IMR-90 (cell line): Measurements from ENCODE around the gene ADD2. TPM values are rescaled to one million over a fixed set of nuclear protein-coding genes. Genes with fewer than 3 reads are reported as not detected.

Experiments used
- ATAC-seq: fragments of 200-7000 bp; cut with Tn5 transposase; 2 replicates; pipeline ENCODE4 v1.9.1; 2020; ENCODE audit warnings: low read depth, mild to moderate bottlenecking, moderate library complexity
- BruUV-seq: library from RNA; stranded (reverse); fragments of 400-500 nt; replicated peaks from 2 replicates; lab custom pipeline; 2021; lab: Mats Ljungman, UMichigan
- CTCF ChIA-PET: fragments of 300-600 bp; formaldehyde crosslinking; extraction: SDS; loops from one replicate; lab custom pipeline; 2021; ENCODE audit warnings: antibody characterized with exemption; lab: Yijun Ruan, JAX
- POLR2A ChIA-PET: fragments of 300-600 bp; sonication (Branson Sonifier 250); formaldehyde crosslinking; loops from one replicate; lab custom pipeline; 2022; ENCODE audit warnings: antibody characterized with exemption; ENCODE audit not compliant: unreplicated experiment; lab: Charles Lee
- DNase-seq: peaks from one replicate; pipeline ENCODE4 v3.0.0; 2013
- H2AFZ ChIP-seq: replicated peaks from 2 replicates; pipeline ENCODE3; 2013; ENCODE audit warnings: low read length, mild to moderate bottlenecking; ENCODE audit not compliant: poor library complexity
- H2AK5ac ChIP-seq: 2 replicates; pipeline ENCODE4 v1.6.1; 2013; ENCODE audit warnings: low read depth, low read length, inconsistent platforms
- H2AK9ac ChIP-seq: replicated peaks from 2 replicates; pipeline ENCODE3; 2013; ENCODE audit warnings: mild to moderate bottlenecking, low read depth, low read length, moderate library complexity; ENCODE audit not compliant: poor library complexity
- H2BK120ac ChIP-seq: 2 replicates; pipeline ENCODE4 v1.6.1; 2013; ENCODE audit warnings: low read depth, low read length, inconsistent platforms
- H2BK15ac ChIP-seq: 3 replicates; pipeline ENCODE4 v1.6.1; 2013; ENCODE audit warnings: low read depth, low read length, inconsistent platforms
- H2BK20ac ChIP-seq: 2 replicates; pipeline ENCODE4 v1.6.1; 2013; ENCODE audit warnings: low read depth, mild to moderate bottlenecking, inconsistent platforms, low read length, moderate library complexity
- H2BK5ac ChIP-seq: 2 replicates; pipeline ENCODE4 v1.6.1; 2013; ENCODE audit warnings: mild to moderate bottlenecking, low read depth, low read length, inconsistent platforms; ENCODE audit not compliant: poor library complexity, severe bottlenecking
- H3K14ac ChIP-seq: replicated peaks from 2 replicates; pipeline ENCODE4 v1.6.1; 2013; ENCODE audit warnings: low read depth, low read length, inconsistent platforms
- H3K18ac ChIP-seq: 2 replicates; pipeline ENCODE4 v1.6.1; 2013; ENCODE audit warnings: low read depth, low read length, control low read depth
- H3K23ac ChIP-seq: 2 replicates; pipeline ENCODE4 v1.6.1; 2013; ENCODE audit warnings: low read depth, low read length, inconsistent platforms
- H3K27ac ChIP-seq: 2 replicates; pipeline ENCODE4 v1.5.1; 2013; ENCODE audit warnings: mild to moderate bottlenecking, control low read depth, low read length; ENCODE audit not compliant: insufficient read depth
- H3K27me3 ChIP-seq: 2 replicates; pipeline ENCODE4 v1.6.1; 2013; ENCODE audit warnings: low read length; ENCODE audit not compliant: control insufficient read depth, insufficient read depth
- H3K36me3 ChIP-seq: 2 replicates; pipeline ENCODE4 v1.6.1; 2013; ENCODE audit warnings: low read length, mixed read lengths; ENCODE audit not compliant: control insufficient read depth, insufficient read depth
- H3K4ac ChIP-seq: 2 replicates; pipeline ENCODE4 v1.6.1; 2013; ENCODE audit warnings: low read depth, low read length, inconsistent platforms
- H3K4me1 ChIP-seq: 2 replicates; pipeline ENCODE4 v1.6.1; 2013; ENCODE audit warnings: low read length, mixed read lengths; ENCODE audit not compliant: control insufficient read depth, insufficient read depth
- H3K4me2 ChIP-seq: 2 replicates; pipeline ENCODE4 v1.6.1; 2013; ENCODE audit warnings: low read depth, mild to moderate bottlenecking, control low read depth, low read length, moderate library complexity
- H3K4me3 ChIP-seq: 2 replicates; pipeline ENCODE4 v1.5.1; 2013; ENCODE audit warnings: low read depth, mild to moderate bottlenecking, control low read depth, low read length, moderate library complexity; ENCODE audit not compliant: insufficient read depth
- H3K56ac ChIP-seq: 2 replicates; pipeline ENCODE4 v1.6.1; 2013; ENCODE audit warnings: low read length, inconsistent platforms; ENCODE audit not compliant: insufficient read depth; ENCODE audit errors: extremely low read depth
- H3K79me1 ChIP-seq, 2 experiments: 2 replicates each; pipeline ENCODE4 v1.6.1; 2013; ENCODE audit warnings: low read length in 2 of 2, inconsistent platforms in 1 of 2, low read depth in 1 of 2
- H3K9ac ChIP-seq: 2 replicates; pipeline ENCODE4 v1.6.1; 2013; ENCODE audit warnings: low read depth, low read length, control low read depth
- H3K9me1 ChIP-seq: 2 replicates; pipeline ENCODE4 v1.6.1; 2013; ENCODE audit warnings: low read length, inconsistent platforms; ENCODE audit not compliant: insufficient read depth
- H3K9me3 ChIP-seq: 2 replicates; pipeline ENCODE4 v1.6.1; 2013; ENCODE audit warnings: low read length; ENCODE audit not compliant: control insufficient read depth, insufficient read depth
- H4K20me1 ChIP-seq: 2 replicates; pipeline ENCODE4 v1.6.1; 2013; ENCODE audit warnings: low read length, inconsistent platforms; ENCODE audit not compliant: insufficient read depth
- H4K5ac ChIP-seq: 2 replicates; pipeline ENCODE4 v1.6.1; 2013; ENCODE audit warnings: mild to moderate bottlenecking, low read depth, low read length, control low read depth
- H4K8ac ChIP-seq, 2 experiments: 2 replicates each; pipeline ENCODE4 v1.6.1; 2013; ENCODE audit warnings: low read depth in 2 of 2, low read length in 2 of 2, control low read depth in 1 of 2, inconsistent platforms in 1 of 2
- H4K91ac ChIP-seq: 2 replicates; pipeline ENCODE4 v1.6.1; 2013; ENCODE audit warnings: low read depth, low read length, inconsistent platforms; ENCODE audit not compliant: insufficient read depth
- FOS ChIP-seq: fragments of 150-350 bp; IDR thresholded peaks from 2 replicates; pipeline ENCODE4 v1.6.1; 2016; ENCODE audit warnings: low read depth, low read length
- POLR2A ChIP-seq: IDR thresholded peaks from 2 replicates; pipeline ENCODE4 v1.6.1; 2012; ENCODE audit warnings: mild to moderate bottlenecking, low read depth, low read length
- RFX5 ChIP-seq: IDR thresholded peaks from 2 replicates; pipeline ENCODE4 v1.8.0; 2012; ENCODE audit warnings: low read depth, mild to moderate bottlenecking, low read length, moderate library complexity
- WGBS, 2 experiments: methylation state at CpG; one replicate each; pipeline versions ENCODE4 v1.1.5 to v1.1.7; 2013; ENCODE audit warnings: missing lambda C conversion rate in 2 of 2; ENCODE audit not compliant: insufficient read length in 1 of 2; ENCODE audit errors: extremely low coverage in 2 of 2; 5-methylcytosine and 5-hydroxymethylcytosine counted together
- dilution Hi-C: fragments of 300-500 bp; cut with HindIII; formaldehyde crosslinking; loops from one replicate; pipeline ENCODE4 v1.14.3; 2018; ENCODE audit warnings: low sequenced_read_pairs; ENCODE audit not compliant: unreplicated experiment
- in situ Hi-C: fragments of 300-500 bp; cut with MboI; formaldehyde crosslinking; loops from 3 replicates; pipeline ENCODE4 v1.14.3; 2019; ENCODE audit warnings: low sequenced_read_pairs, inconsistent platforms, mixed read lengths
- intact Hi-C: fragments of 100-400 bp; cut with micrococcal nuclease; formaldehyde crosslinking; loops from 2 replicates; pipeline ENCODE4 v1.10.0; 2022
- polyA plus RNA-seq, 3 experiments: library from polyadenylated mRNA; depleted of rRNA; stranded (reverse); fragments of >200 nt; gene quantifications; 2 replicates each; pipeline ENCODE4 v1.2.3, GENCODE V29; 2012; ENCODE audit warnings: low replicate concordance in 1 of 3
- total RNA-seq: library from RNA; depleted of rRNA; stranded (reverse); fragments of >200 nt; gene quantifications from 2 replicates; pipeline ENCODE4 v1.2.3, GENCODE V29; 2012

Gene ADD2
- total and polyA plus RNA-seq, 2 of the 4 experiments (the other 2 are of a cell fraction): not detected

DNA sequence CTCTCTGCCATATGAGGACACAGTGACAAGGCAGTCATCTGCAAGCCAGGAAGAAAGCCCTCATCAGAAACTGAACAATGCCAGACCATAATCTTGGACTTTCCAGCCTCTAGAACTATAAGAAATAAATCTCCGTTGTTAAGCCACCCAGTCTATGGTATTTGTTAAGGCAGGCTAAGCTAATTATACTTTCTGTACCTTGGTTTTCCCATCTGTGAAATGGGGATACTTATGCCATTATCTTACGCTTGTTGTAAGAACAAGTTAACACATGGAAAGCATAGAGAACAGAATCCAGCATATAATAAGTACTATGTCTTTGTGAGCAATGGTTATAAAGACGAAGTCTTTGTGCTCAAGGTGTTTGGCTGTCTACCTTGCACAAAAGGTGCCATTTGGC is 8.3 kb upstream of the ADD2 start:
- no peak overlapping the region for H2AFZ ChIP-seq
- POLR2A ChIA-PET: no interaction called here
- H2BK120ac ChIP-seq: no peak overlapping the region
- no peak overlapping the region for H3K9ac ChIP-seq
- H3K4me2 ChIP-seq: no peak overlapping the region
- H2BK20ac ChIP-seq: no peak overlapping the region
- H3K36me3 ChIP-seq: no peaks in the 10 kb centered on the region
- no peak for DNase-seq
- TF ChIP-seq POLR2A (no peak), RFX5 (no peak), FOS (no peak)
- CTCF ChIA-PET: no interaction called here
- H3K4me1 ChIP-seq: no peaks in the 10 kb centered on the region
- no peak overlapping the region for H3K27ac ChIP-seq
- H3K27me3 ChIP-seq: peaks cover 6% of the 10 kb centered on the region
- H3K23ac ChIP-seq: no peak overlapping the region
- H3K56ac ChIP-seq: no peak overlapping the region
- H3K18ac ChIP-seq: no peak overlapping the region
- H3K4me3 ChIP-seq: no peak overlapping the region
- no peak overlapping the region for H4K5ac ChIP-seq
- H2BK15ac ChIP-seq: no peak overlapping the region
- intact Hi-C loops (no loop called here), in situ Hi-C loops (no loop called here), dilution Hi-C loops (no loop called here)
- H4K91ac ChIP-seq: no peak overlapping the region
- no peaks in the 10 kb centered on the region for H3K79me1 ChIP-seq
- no TSS peak for BruUV-seq
- H2AK5ac ChIP-seq: no peak overlapping the region
- H3K9me1 ChIP-seq: no peaks in the 10 kb centered on the region
- H4K20me1 ChIP-seq: no peaks in the 10 kb centered on the region
- no peak overlapping the region for H2BK5ac ChIP-seq
- H2AK9ac ChIP-seq: no peak overlapping the region
- H3K4ac ChIP-seq: no peak overlapping the region
- WGBS, 2 experiments: no CpG with 5 or more reads among the region's 3 CpGs
- no peak overlapping the region for H3K14ac ChIP-seq
- no peak overlapping the region for H4K8ac ChIP-seq
- ATAC-seq: no peak
- H3K9me3 ChIP-seq: no peaks in the 10 kb centered on the region
